ENCODE results near the gene GTF2E1. TPM values are rescaled to one million over a fixed set of nuclear protein-coding genes. Genes with fewer than 3 reads are reported as not detected.
A peak's percentile ranks its signal among the peaks of the same experiment; 100 is the strongest.

Gene GTF2E1
- 22.4 TPM in 2 replicates for total RNA-seq

GRCh38 chr3:120742198-120742848 is at the start of gene GTF2E1, which contains the start of gene RABL3:
TSS of gene GTF2E1 (plus strand) at chr3:120742744. CDS start at chr3:120750553, 7,809 bp downstream.
TSS of gene RABL3 (minus strand) at chr3:120742516. CDS start at chr3:120742507, 9 bp downstream.
- no peak for TF ChIP-seq CTCF (IDR thresholded peaks at IDR 0.05; ENCODE audit: insufficient read depth, low read length, severe bottlenecking)

GRCh38 chr3:120693439-120694171 is 48.9 kb upstream of the GTF2E1 start:
- Histone ChIP-seq H3K4me3 (ENCODE audit: low read depth, low read length) (no peak overlapping the region), H3K36me3 (ENCODE audit: control insufficient read depth, insufficient read depth, low read length) (no peaks in the 10 kb centered on the region), H3K27me3 (ENCODE audit: control insufficient read depth, insufficient read depth, low read length) (no peaks in the 10 kb centered on the region)
- no peak for TF ChIP-seq CTCF (IDR thresholded peaks at IDR 0.05; ENCODE audit: insufficient read depth, low read length, severe bottlenecking)
- no peak for FAIRE-seq
- DNase-seq (ENCODE audit: low read depth), result peak; percentile 43

More at GRCh38 chr3:120742198-120742848, at the start of gene GTF2E1, which contains the start of gene RABL3:
- Histone ChIP-seq H3K4me3 (ENCODE audit: low read depth, low read length) (peak within 1 kb of the TSS; percentile 73), H3K27me3 (ENCODE audit: control insufficient read depth, insufficient read depth, low read length) (no peaks in the 10 kb centered on the region), H3K36me3 (ENCODE audit: control insufficient read depth, insufficient read depth, low read length) (no peaks in the 10 kb centered on the region)
- FAIRE-seq (peak; percentile 99), DNase-seq (ENCODE audit: low read depth) (peak; percentile 99)

- Histone ChIP-seq H3K27me3 (ENCODE audit: control insufficient read depth, insufficient read depth, low read length) (no peaks in the 10 kb centered on the region), H3K4me3 (ENCODE audit: low read depth, low read length) (no peak overlapping the region)
- FAIRE-seq, result no peak
Observed at GRCh38 chr3:120699333-120699732, 43.2 kb upstream of the GTF2E1 start.

GRCh38 chr3:120705884-120706582 is 36.5 kb upstream of the GTF2E1 start:
- Histone ChIP-seq H3K36me3 (ENCODE audit: control insufficient read depth, insufficient read depth, low read length) (peaks cover 1% of the 10 kb centered on the region), H3K4me3 (ENCODE audit: low read depth, low read length) (no peak overlapping the region), H3K27me3 (ENCODE audit: control insufficient read depth, insufficient read depth, low read length) (no peaks in the 10 kb centered on the region)
- DNase-seq (ENCODE audit: low read depth) (peak; percentile 29), FAIRE-seq (no peak)
- TF ChIP-seq CTCF (IDR thresholded peaks at IDR 0.05; ENCODE audit: insufficient read depth, low read length, severe bottlenecking), result no peak

More at GRCh38 chr3:120699333-120699732, 43.2 kb upstream of the GTF2E1 start:
- peaks cover 1% of the 10 kb centered on the region for H3K36me3 ChIP-seq (ENCODE audit: control insufficient read depth, insufficient read depth, low read length)
- no peak for DNase-seq (ENCODE audit: low read depth)
- no peak for TF ChIP-seq CTCF (IDR thresholded peaks at IDR 0.05; ENCODE audit: insufficient read depth, low read length, severe bottlenecking)

- DNase-seq (ENCODE audit: low read depth), result no peak
- no peak for FAIRE-seq
- no peak for TF ChIP-seq CTCF (IDR thresholded peaks at IDR 0.05; ENCODE audit: insufficient read depth, low read length, severe bottlenecking)
- H3K36me3 ChIP-seq (ENCODE audit: control insufficient read depth, insufficient read depth, low read length), result peaks cover 1% of the 10 kb centered on the region
- H3K27me3 ChIP-seq (ENCODE audit: control insufficient read depth, insufficient read depth, low read length), result no peaks in the 10 kb centered on the region
- H3K4me3 ChIP-seq (ENCODE audit: low read depth, low read length), result no peak overlapping the region
Observed at GRCh38 chr3:120706950-120707349, 35.6 kb upstream of the GTF2E1 start.

All from bronchial epithelial cell (primary cell).